Osteocyte (in vitro differentiated cells): ENCODE results near the gene MAPT. TPM values are rescaled to one million over a fixed set of nuclear protein-coding genes. Genes with fewer than 3 reads are reported as not detected.

Source experiments
- DNase-seq: peaks from one replicate; pipeline ENCODE4 v3.0.0; 2021; ENCODE audit warnings: mixed read lengths; ENCODE audit not compliant: unreplicated experiment; ENCODE audit errors: extremely low spot score
- H3K27ac Mint-ChIP-seq: one replicate; pipeline ENCODE4 v1.8.0; 2021; ENCODE audit warnings: mild to moderate bottlenecking, mixed read lengths; ENCODE audit not compliant: unreplicated experiment
- H3K27me3 Mint-ChIP-seq: one replicate; pipeline ENCODE4 v1.8.0; 2021; ENCODE audit warnings: mixed read lengths; ENCODE audit not compliant: unreplicated experiment
- H3K36me3 Mint-ChIP-seq: one replicate; pipeline ENCODE4 v1.8.0; 2021; ENCODE audit warnings: mixed read lengths; ENCODE audit not compliant: unreplicated experiment
- H3K4me1 Mint-ChIP-seq: one replicate; pipeline ENCODE4 v1.8.0; 2021; ENCODE audit warnings: mixed read lengths; ENCODE audit not compliant: unreplicated experiment
- H3K4me3 Mint-ChIP-seq: one replicate; pipeline ENCODE4 v1.8.0; 2021; ENCODE audit warnings: mild to moderate bottlenecking, moderate library complexity, mixed read lengths; ENCODE audit not compliant: unreplicated experiment
- H3K9me3 Mint-ChIP-seq: one replicate; pipeline ENCODE4 v1.8.0; 2021; ENCODE audit warnings: mixed read lengths; ENCODE audit not compliant: unreplicated experiment
- CTCF ChIP-seq: fragments of 200-600 bp; sonication (generic); IDR thresholded peaks from 2 replicates; pipeline ENCODE4 v1.5.0; 2021; ENCODE audit warnings: antibody characterized with exemption, mild to moderate bottlenecking, moderate library complexity
- total RNA-seq: library from RNA; stranded (reverse); gene quantifications from 2 replicates; pipeline ENCODE4 v1.2.1, GENCODE V29; 2021

MAPT gene
- total RNA-seq, 1 donor from 2014 or later: 1.6 TPM

GRCh38 chr17:45998987-45999899 lies 104.9 kb downstream of the MAPT start, which contains the start of gene STH:
STH (plus strand) TSS chr17:45999250; CDS start chr17:45999280, 30 bp downstream.
- DNase-seq: no peak
- H3K4me1 Mint-ChIP-seq: peaks cover 5% of the 10 kb centered on the region
- H3K36me3 Mint-ChIP-seq: no peaks in the 10 kb centered on the region
- no peaks in the 10 kb centered on the region for H3K27me3 Mint-ChIP-seq
- no peak within 1 kb of the TSS for H3K27ac Mint-ChIP-seq
- H3K4me3 Mint-ChIP-seq: no peak within 1 kb of the TSS
- no peak for TF ChIP-seq CTCF
- no peaks in the 10 kb centered on the region for H3K9me3 Mint-ChIP-seq

DNA sequence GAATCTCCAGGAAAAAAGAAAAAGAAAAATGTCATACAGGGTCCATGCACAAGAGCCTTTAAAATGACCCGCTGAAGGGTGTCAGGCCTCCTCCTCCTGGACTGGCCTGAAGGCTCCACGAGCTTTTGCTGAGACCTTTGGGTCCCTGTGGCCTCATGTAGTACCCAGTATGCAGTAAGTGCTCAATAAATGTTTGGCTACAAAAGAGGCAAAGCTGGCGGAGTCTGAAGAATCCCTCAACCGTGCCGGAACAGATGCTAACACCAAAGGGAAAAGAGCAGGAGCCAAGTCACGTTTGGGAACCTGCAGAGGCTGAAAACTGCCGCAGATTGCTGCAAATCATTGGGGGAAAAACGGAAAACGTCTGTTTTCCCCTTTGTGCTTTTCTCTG lies 105.5 kb downstream of the MAPT start:
- H3K4me1 Mint-ChIP-seq: peaks cover 8% of the 10 kb centered on the region

DNA sequence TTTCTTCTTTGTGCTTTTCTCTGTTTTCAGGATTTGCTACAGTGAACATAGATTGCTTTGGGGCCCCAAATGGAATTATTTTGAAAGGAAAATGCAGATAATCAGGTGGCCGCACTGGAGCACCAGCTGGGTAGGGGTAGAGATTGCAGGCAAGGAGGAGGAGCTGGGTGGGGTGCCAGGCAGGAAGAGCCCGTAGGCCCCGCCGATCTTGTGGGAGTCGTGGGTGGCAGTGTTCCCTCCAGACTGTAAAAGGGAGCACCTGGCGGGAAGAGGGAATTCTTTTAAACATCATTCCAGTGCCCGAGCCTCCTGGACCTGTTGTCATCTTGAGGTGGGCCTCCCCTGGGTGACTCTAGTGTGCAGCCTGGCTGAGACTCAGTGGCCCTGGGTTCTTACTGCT lies 105.9 kb downstream of the MAPT start:
- Mint-ChIP-seq H3K4me3 (no peak overlapping the region), H3K27ac (no peak overlapping the region), H3K36me3 (no peaks in the 10 kb centered on the region), H3K9me3 (no peaks in the 10 kb centered on the region), H3K27me3 (no peaks in the 10 kb centered on the region), H3K4me1 (peaks cover 8% of the 10 kb centered on the region)
- no peak for DNase-seq
- no peak for TF ChIP-seq CTCF

More for the DNA sequence above, 105.5 kb downstream of the MAPT start:
- no peaks in the 10 kb centered on the region for H3K9me3 Mint-ChIP-seq
- H3K4me3 Mint-ChIP-seq: no peak overlapping the region
- no peak for TF ChIP-seq CTCF
- no peaks in the 10 kb centered on the region for H3K27me3 Mint-ChIP-seq
- no peaks in the 10 kb centered on the region for H3K36me3 Mint-ChIP-seq
- H3K27ac Mint-ChIP-seq: no peak overlapping the region
- no peak for DNase-seq

DNA sequence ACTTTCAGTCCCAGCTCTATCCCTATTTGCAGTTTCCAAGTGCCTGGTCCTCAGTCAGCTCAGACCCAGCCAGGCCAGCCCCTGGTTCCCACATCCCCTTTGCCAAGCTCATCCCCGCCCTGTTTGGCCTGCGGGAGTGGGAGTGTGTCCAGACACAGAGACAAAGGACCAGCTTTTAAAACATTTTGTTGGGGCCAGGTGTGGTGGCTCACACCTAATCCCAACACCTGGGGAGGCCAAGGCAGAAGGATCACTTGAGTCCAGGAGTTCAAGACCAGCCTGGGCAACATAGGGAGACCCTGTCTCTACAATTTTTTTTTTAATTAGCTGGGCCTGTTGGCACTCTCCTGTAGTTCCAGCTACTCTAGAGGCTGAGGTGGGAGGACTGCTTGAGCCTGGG lies 106.4 kb downstream of the MAPT start:
- Mint-ChIP-seq H3K27me3 (no peaks in the 10 kb centered on the region), H3K9me3 (no peaks in the 10 kb centered on the region), H3K4me3 (no peak overlapping the region), H3K27ac (no peak overlapping the region), H3K4me1 (peaks cover 8% of the 10 kb centered on the region), H3K36me3 (no peaks in the 10 kb centered on the region)
- DNase-seq: no peak
- no peak for TF ChIP-seq CTCF
